Vein endothelial cell (primary cell): ENCODE data around the gene TEX13D. TPM values are rescaled to one million over a fixed set of nuclear protein-coding genes. Genes with fewer than 3 reads are reported as not detected.

ENCODE experiments used
- small RNA-seq: library from RNA; depleted of rRNA; stranded (forward); fragments of <200 nt; gene quantifications from one replicate; pipeline ENCODE3, GENCODE V24; 2012
- total RNA-seq: library from RNA; depleted of rRNA; stranded (reverse); fragments of >200 nt; gene quantifications from 2 replicates; pipeline ENCODE4 v1.2.3, GENCODE V29; 2012

The TEX13D gene
- not detected in 2 replicates for total RNA-seq

GRCh38 chrX:124332481-124333424 is at the start of gene TEX13D:
TEX13D (plus strand) TSS chrX:124332660; CDS start chrX:124332918, 258 bp downstream.

GRCh38 chrX:124346117-124346876 is 13.8 kb downstream of the TEX13D start, which contains the start of gene SH2D1A:
SH2D1A (plus strand) TSS chrX:124346563; CDS start chrX:124346643, 80 bp downstream.

Small RNA genes lying within 50 kb of the gene (small RNA-seq; reads per million reads assigned to genes)
- gene AL022718.1 = 0.08 reads per million

Other genes with a start within 250 kb of the TEX13D start
- gene SH2D1A, start 13.9 kb downstream of the TEX13D start, total RNA-seq = not detected in 2 replicates